Loucy (cell line): ENCODE results near the gene SH3RF1.

ENCODE experiments used
- CTCF ChIP-seq: fragments of 200-600 bp; sonication (generic); conservative IDR thresholded peaks from 2 replicates; pipeline ENCODE4 v1.5.1; 2014; ENCODE audit warnings: mild to moderate bottlenecking, antibody characterized with exemption, low read length
- EZH2phosphoT487 ChIP-seq: fragments of 200-600 bp; IDR thresholded peaks from 2 replicates; pipeline ENCODE4 v1.6.1; 2018; ENCODE audit warnings: antibody characterized with exemption, mild to moderate bottlenecking, moderate library complexity, borderline replicate concordance

- TF ChIP-seq CTCF (no peak), EZH2phosphoT487 (no peak)
These were observed 60.1 kb downstream of the SH3RF1 start for GRCh38 chr4:169210504-169211118.
